Frontal cortex (tissue), 4 donors: Measurements from ENCODE around the gene A4GNT. TPM values are rescaled to one million over a fixed set of nuclear protein-coding genes. Genes with fewer than 3 reads are reported as not detected.

ENCODE experiments used
- DNase-seq, 2 donors: peaks; one replicate each; pipeline ENCODE4 v3.0.0; 2012; ENCODE audit warnings: low spot score in 2 of 2
- FAIRE-seq: peaks from 2 replicates; lab custom pipeline; 2012; peaks lifted over from hg19 to GRCh38; lab: Jason Lieb, UNC
- total RNA-seq: library from RNA; depleted of rRNA; stranded (reverse); fragments of >200 nt; gene quantifications from one replicate; pipeline ENCODE4 v1.2.3, GENCODE V29; 2014
- donor health status: control.
- donor health status: control.
- donor health status: control.

Gene A4GNT
- total RNA-seq, 1 donor from 2014 or later, result not detected

DNA sequence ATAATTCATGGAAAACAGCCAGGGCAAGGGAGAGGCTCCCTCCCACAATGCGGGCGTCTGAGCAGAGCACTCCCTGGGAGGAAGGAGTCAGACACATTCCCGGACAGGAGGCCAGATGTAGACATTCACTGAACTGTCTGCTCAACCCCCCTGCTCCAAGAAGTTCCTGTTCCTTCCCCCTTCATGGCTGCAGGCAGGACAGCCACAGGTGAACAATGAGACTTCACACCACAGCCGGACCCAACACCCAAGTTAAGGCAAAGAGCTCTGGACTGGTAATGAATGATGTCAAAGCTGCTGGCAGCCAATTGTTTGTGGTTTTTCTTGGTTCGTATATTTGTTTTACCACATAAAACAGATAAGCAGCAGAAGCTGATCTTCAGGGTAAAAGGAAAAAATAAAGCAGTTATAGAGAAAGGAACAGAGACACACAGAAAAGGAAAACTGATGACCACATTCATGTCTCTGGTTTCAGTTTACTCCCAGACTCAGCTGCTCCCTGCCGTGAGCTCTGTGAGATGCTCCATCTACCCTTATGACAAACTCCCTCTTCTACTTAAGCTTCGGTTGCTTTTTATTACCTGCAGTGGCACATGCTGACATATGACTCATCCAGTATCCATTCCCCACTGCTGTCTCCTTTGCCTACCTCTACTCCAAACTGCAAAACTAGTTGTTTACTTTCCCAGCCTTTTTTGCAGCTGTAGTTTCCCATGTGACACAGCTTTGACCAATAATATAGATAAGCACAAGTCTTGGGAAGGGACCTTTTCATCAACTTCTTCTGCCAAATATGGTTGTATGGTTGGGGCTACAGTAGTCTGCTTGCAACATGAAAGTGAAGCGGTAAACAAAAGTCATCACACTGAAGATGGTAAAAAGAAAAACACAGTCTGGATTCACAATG is 49.9 kb downstream of the A4GNT start:
- DNase-seq (no peak), FAIRE-seq (no peak)

DNA sequence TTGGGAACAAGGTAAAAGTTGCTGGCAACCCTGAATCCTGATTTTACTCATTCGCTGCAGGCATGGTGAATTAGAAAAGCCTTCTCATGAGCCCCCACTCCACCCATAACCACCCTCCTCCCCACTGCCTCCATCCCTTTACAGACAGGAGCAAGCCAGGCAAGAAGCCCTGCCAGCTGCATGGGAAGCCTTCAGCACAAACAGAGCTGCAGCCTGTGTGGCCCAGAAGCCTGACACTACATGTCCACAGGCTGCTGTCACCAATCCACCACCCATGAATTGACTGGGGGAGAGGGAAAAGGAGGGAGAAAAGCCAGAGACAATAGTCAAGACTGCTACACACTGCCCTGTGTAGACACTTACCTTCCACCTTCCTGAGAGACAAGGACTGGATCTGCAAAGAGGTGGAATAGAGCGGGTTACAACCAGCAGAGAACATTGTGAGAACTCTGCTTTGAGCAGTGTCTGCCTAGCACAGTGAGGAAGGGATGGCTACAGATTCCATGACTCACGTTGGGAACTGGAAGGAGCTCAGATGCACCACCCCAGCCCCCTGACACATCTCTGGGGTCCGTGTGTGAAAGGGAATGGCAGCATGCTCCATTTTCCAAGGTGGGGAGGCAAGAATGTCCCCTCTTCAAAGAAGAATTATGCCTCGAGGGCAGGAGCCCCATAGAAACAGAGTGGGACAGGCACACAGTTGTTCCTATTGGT is 50.7 kb downstream of the A4GNT start:
- FAIRE-seq (no peak), DNase-seq (no peak)

DNA sequence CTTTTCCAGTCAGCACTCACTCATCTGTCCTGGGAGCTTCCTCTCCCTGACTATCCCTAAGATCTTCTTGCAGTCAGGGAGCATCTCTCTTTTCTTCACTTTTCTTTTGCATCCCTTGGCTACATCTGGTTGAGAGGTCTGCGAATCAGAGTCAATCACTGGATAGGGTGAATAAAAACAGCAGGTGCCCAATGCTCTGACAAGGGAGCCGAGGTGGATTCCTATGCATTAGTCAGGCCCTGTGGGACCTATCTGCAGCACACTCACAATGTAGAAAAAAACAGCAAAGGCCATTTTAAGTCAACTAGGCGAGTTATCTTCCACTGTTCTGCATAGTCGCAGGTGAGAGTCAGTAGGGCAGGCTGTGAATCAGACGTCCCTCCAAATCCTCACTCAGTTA is 52.3 kb downstream of the A4GNT start:
- DNase-seq (no peak), FAIRE-seq (no peak)

DNA sequence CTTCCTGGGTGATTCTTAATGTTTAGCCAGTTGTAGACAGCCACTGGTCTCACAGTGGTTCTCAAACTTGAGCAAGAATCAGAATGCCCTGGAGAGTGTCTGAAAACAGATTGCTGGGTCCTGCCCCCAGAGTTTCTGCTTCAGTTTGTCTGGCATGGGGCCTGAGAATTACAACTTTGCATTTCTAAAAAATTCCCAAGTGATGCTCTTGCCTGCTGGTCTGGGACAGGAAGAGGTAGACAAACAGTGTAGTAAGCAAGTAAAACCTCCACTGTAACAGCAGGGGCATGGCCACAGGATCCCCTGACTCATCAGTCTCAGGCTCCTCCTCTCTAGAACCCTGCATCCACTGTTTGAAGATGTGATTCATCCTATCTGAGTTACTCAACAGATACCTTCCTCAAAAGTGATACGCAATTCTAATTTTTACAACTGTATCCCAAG is 53.3 kb downstream of the A4GNT start:
- DNase-seq (no peak), FAIRE-seq (no peak)

DNA sequence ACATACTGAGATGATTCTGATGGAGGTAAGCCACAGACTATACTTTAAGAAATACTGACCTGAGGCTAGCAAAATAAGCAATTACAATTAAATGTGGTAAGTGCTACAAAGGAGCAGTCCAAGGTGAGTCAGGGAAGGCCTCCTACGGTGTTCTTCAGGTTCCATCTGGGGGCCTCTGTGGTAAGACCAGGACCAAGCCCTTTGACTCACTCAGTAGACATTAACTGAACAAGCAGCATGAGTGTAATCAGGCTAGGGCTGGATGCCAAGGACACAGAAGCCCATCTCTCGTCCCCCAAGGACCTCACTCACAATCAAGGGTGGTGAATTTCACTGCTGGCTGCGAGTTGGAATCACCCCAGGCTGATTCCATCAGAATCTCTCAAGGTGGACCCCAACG is 54.1 kb downstream of the A4GNT start:
- no peak for FAIRE-seq
- no peak for DNase-seq

Other genes with a start within 250 kb of the A4GNT start
- gene CLDN18, start 122.2 kb downstream of the A4GNT start, total RNA-seq, result not detected
- 4.5 TPM for gene DZIP1L, start 16.8 kb downstream of the A4GNT start, total RNA-seq
- gene DBR1, start 42.5 kb upstream of the A4GNT start, total RNA-seq, result 41.6 TPM
- 104 TPM for gene ARMC8, start 54.9 kb upstream of the A4GNT start, total RNA-seq
- gene NME9, start 197.5 kb upstream of the A4GNT start, total RNA-seq, result 1.6 TPM
- 66.0 TPM for gene MRAS, start 216.2 kb upstream of the A4GNT start, total RNA-seq